ENCODE measurements around the gene BCAS3.

The BCAS3 gene

DNA sequence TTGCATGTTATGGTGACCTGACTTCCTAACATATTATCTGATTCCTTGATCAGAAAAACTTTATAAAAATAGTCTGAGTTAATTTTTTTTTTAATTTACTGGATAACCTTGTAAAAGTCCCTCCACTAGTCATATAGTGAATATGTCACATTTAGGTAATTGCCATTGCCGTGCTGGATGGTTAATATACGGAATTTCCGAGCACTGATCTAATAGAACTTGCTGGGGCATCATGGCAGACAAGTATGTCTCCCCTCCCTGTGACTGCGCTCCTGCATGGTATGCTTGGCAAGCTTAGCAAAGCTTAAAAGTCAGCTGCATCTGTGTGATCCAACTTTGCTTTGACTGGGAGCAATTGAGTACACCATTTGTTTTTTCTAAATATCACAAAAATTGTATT is 482.6 kb downstream of the BCAS3 start:
- DNase-seq (ENCODE audit: low read depth): peak; percentile 24
- TF ChIP-seq, protein P1, sequence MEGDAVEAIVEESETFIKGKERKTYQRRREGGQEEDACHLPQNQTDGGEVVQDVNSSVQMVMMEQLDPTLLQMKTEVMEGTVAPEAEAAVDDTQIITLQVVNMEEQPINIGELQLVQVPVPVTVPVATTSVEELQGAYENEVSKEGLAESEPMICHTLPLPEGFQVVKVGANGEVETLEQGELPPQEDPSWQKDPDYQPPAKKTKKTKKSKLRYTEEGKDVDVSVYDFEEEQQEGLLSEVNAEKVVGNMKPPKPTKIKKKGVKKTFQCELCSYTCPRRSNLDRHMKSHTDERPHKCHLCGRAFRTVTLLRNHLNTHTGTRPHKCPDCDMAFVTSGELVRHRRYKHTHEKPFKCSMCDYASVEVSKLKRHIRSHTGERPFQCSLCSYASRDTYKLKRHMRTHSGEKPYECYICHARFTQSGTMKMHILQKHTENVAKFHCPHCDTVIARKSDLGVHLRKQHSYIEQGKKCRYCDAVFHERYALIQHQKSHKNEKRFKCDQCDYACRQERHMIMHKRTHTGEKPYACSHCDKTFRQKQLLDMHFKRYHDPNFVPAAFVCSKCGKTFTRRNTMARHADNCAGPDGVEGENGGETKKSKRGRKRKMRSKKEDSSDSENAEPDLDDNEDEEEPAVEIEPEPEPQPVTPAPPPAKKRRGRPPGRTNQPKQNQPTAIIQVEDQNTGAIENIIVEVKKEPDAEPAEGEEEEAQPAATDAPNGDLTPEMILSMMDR (IDR thresholded peaks at IDR 0.05; ENCODE audit: insufficient read depth, low read depth, low read length, missing control alignments): no peak
- H3K4me3 ChIP-seq (ENCODE audit: low read depth, low read length): no peak overlapping the region

DNA sequence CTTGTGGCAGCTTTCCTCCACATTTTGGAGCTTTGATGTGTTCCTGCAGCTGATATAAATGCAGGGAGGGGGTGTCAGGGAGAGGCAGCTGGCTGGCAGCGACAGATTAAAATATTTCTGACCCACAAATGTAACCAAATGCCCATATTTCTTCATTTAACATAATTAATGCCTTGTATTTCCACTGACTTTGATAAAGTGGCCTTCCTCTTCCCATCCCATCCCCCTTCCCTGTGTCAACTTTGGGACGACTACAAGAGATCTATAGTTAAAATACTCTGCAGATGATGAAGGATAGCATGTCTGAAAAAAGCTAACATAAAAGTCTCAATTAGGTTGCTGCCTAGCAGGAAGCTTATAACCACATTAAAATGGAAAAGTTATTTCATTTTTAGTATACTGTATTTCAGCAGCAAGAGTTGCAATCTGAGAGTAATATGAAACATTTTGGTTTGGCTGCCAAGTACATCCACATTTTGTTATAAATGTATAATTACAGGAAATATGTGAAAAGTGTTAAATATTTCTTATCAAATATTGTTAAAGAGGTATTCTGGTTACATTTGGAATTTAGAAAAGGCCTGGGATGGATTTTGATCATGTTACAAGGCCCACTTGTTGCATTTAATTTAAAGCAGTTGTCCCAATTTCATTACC is 483.3 kb downstream of the BCAS3 start:
- H3K4me3 ChIP-seq (ENCODE audit: low read depth, low read length): no peak overlapping the region
- DNase-seq (ENCODE audit: low read depth): no peak
- TF ChIP-seq, protein P1 (IDR thresholded peaks at IDR 0.05; ENCODE audit: insufficient read depth, low read depth, low read length, missing control alignments): no peak

DNA sequence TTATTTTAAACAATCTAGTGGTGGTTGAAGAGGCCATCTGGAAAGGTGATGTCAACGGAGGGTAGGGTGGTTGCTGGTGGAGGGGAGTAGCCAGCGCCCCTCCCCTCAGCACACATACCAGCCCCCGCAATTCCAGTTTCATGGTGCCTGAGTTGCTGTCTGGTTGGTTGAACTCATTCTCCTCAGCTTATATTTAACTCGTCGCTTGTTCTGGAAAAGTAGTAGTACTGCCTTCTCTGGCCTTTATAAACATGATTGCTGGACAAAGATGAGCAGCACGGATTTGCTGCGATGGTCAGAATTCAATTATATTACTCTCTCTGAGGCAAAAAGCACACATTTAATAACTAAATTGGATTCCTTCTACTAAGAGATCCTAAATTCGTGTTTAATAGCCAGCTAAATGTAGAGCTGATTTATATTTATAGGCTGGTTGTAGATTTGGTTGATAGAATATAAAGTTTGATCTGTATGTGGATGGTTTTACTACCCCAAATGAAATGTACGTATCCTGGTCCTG is 484.0 kb downstream of the BCAS3 start:
- TF ChIP-seq, protein P1 (IDR thresholded peaks at IDR 0.05; ENCODE audit: insufficient read depth, low read depth, low read length, missing control alignments): no peak

DNA sequence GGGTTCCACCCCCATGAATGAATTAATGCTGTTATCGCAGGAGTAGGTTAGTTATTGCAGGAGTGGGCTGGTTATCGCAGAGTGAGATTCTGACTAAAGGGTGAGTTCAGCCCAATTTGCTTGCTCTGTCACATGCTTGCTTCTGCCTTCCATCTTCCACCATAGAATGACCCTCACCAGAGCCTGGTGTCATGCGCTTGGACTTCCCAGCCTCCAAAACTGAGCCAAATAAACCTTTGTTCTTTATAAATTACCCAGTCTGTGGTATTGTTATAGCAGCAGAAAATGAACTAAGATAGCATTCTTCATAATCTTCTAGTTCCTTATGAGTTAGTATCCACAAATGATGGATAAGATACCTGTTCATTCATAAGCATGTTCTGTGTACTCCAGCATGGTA is 486.9 kb downstream of the BCAS3 start:
- TF ChIP-seq, protein P1 (IDR thresholded peaks at IDR 0.05; ENCODE audit: insufficient read depth, low read depth, low read length, missing control alignments): no peak
- no peak overlapping the region for H3K4me3 ChIP-seq (ENCODE audit: low read depth, low read length)
- DNase-seq (ENCODE audit: low read depth): no peak

More for the DNA sequence above, 484.0 kb downstream of the BCAS3 start:
- no peak overlapping the region for H3K4me3 ChIP-seq (ENCODE audit: low read depth, low read length)
- DNase-seq (ENCODE audit: low read depth): no peak

DNA sequence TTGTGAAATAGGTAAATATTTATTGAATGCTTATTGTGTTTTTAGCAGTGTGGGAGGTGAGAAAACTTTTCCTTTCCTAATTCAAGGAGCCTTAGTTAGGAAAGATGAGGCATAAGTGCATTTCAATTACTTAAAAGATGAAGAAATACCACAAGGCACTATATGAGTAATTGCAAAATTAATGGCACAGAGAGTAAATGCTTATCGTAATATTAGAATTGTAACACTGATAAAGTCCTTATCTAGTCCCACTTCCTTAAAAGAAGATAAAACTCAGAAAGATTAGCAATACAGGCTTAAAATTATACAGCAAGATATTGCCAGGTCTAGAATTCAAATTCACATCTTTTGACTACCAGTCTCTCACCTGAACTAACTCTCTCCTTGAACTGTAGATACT is 489.4 kb downstream of the BCAS3 start:
- TF ChIP-seq, protein P1 (IDR thresholded peaks at IDR 0.05; ENCODE audit: insufficient read depth, low read depth, low read length, missing control alignments): no peak
- DNase-seq (ENCODE audit: low read depth): no peak

DNA sequence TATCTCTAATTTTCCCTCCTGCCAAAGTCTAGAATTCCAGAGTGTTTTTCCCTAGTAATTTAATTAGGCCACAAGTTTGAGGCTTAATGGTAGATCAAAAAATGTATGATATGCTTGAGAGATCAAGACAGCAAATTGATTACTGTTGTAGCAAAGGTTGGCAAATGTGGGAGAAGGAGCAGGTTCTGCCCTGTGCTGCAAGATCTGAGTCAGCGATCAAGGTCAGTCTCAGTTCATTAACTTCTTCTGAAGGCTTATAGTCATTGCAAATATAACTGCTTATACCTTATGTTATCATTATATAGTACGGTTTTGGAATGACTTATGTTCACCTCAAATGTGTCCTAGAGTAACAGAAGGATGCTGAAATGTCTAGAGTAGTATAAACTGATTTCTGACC is 490.9 kb downstream of the BCAS3 start:
- peak; percentile 38 for DNase-seq (ENCODE audit: low read depth)
- TF ChIP-seq, protein P1 (IDR thresholded peaks at IDR 0.05; ENCODE audit: insufficient read depth, low read depth, low read length, missing control alignments): no peak
- H3K4me3 ChIP-seq (ENCODE audit: low read depth, low read length): no peak overlapping the region

More for the DNA sequence above, 489.4 kb downstream of the BCAS3 start:
- no peak overlapping the region for H3K4me3 ChIP-seq (ENCODE audit: low read depth, low read length)

DNA sequence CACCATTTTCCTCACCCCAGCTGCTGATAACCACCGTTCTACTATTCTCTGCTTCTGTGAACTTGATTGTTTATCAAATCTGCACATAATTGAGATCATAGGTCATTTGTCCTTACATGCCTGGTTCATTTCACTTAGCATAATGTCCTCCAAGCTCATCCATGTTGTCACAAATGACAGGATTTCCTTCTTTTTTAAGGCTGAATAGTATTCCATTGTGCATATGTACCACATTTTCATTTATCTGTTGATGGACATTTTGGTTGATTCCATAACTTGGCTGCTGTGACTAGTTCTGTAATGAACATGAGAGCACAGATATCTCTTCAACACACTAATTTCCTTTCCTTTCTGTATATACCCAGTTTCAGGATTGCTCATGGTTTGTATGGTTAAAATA is 496.7 kb downstream of the BCAS3 start:
- DNase-seq (ENCODE audit: low read depth): peak; percentile 5
- H3K4me3 ChIP-seq (ENCODE audit: low read depth, low read length): no peak overlapping the region
- TF ChIP-seq, protein P1 (IDR thresholded peaks at IDR 0.05; ENCODE audit: insufficient read depth, low read depth, low read length, missing control alignments): no peak

Measured in GM12865 (cell line).